Effector memory CD8-positive, alpha-beta T cell (primary cell): ENCODE results near the gene OSR1.
"Not testable (repeated sequence)": the region's sequence is repeated elsewhere in the genome, so short reads cannot be mapped to it uniquely, and the experiment has no call there.

Experiments
- ATAC-seq: fragments of 150-1000 bp; cut with Tn5 transposase; replicated peaks from 2 replicates; pipeline ENCODE4 v1.10.0; 2021; ENCODE audit warnings: mild to moderate bottlenecking, moderate library complexity
- DNase-seq, 3 experiments: peaks; one replicate each; pipeline ENCODE4 v3.0.0; 2021
- H3K27ac Mint-ChIP-seq, 2 donors: one replicate each; pipeline ENCODE4 v1.8.0; 2022; ENCODE audit warnings: mild to moderate bottlenecking in 2 of 2, mixed read lengths in 2 of 2, moderate library complexity in 2 of 2
- H3K27me3 Mint-ChIP-seq, 2 donors: one replicate each; pipeline ENCODE4 v1.8.0; 2022; ENCODE audit warnings: mixed read lengths in 2 of 2
- H3K36me3 Mint-ChIP-seq: one replicate; pipeline ENCODE4 v1.8.0; 2022; ENCODE audit warnings: mild to moderate bottlenecking, moderate library complexity, mixed read lengths; ENCODE audit not compliant: insufficient read depth
- H3K4me1 Mint-ChIP-seq, 2 donors: one replicate each; pipeline ENCODE4 v1.8.0; 2022; ENCODE audit warnings: low read depth in 2 of 2, mixed read lengths in 2 of 2
- H3K4me3 Mint-ChIP-seq, 2 donors: one replicate each; pipeline ENCODE4 v1.8.0; 2022; ENCODE audit warnings: mild to moderate bottlenecking in 2 of 2, mixed read lengths in 2 of 2, moderate library complexity in 2 of 2
- H3K9me3 Mint-ChIP-seq, 2 donors: one replicate each; pipeline ENCODE4 v1.8.0; 2022; ENCODE audit warnings: mixed read lengths in 2 of 2
- total RNA-seq, 9 experiments: gene quantifications; one replicate each; lab custom pipeline; 2026; lab: John Stamatoyannopoulos, UW

The OSR1 gene
- total RNA-seq = 0 to 0.25 (median 0) reads per million in 9 experiments

DNA sequence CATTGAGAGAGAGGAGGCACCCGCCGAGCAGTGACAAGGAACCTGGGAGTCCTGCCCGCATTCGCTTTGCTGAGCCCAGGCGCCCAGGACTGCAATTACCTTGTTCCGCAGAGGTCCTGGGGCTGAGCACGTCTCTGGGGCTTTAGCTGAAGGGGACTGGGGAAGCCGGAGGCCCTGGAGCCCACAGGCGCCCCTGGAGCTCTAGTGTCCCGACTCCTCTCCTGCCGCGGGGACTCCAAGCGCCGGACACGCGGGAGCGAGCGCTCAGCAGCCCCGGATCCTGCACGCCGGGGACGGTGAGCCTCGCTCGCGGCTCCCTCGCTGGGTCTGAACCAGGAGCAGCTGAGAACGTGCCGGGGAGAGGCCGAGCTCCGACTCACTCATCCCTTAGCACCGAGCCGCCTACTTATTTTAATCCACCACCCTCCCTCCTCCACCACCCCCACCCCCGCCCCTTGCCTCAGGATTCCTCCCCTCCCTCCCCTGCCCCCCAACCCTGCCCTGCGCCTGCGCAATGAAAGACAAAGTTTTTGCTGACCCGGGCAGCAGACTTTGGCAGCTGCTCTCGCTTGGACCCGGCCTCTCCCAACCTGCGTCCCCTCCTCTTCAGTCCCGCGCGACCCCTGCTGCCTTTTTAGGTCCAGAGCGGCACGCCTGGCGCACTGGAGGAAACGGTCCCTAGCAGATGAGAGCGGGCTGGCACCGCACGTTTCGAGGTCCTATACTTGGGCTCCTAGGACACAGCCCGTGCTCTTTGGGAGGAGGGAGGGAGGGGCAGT lies at the start of gene OSR1:
OSR1 (minus strand) TSS at position 382 of the 779 bp plus-strand sequence. CDS start 4,818 bp downstream, outside the sequence.
- Mint-ChIP-seq H3K4me3 (peak within 1 kb of the TSS; percentile 63 to 78), H3K4me1 (peaks cover 34 to 46% of the 10 kb centered on the region in 2 donors), H3K9me3 (no peaks in the 10 kb centered on the region), H3K27ac (no peak within 1 kb of the TSS), H3K36me3 (peaks cover 30% of the 10 kb centered on the region), H3K27me3 (peaks cover 63 to 88% of the 10 kb centered on the region in 2 donors)
- ATAC-seq = peak; percentile 23
- DNase-seq = no peak

- ATAC-seq (no peak), DNase-seq (no peak)
- H3K9me3 Mint-ChIP-seq = no peaks in the 10 kb centered on the region
- no peaks in the 10 kb centered on the region for H3K36me3 Mint-ChIP-seq
- H3K4me3 Mint-ChIP-seq = no peak overlapping the region
- H3K27me3 Mint-ChIP-seq = peaks cover 15 to 43% of the 10 kb centered on the region in 2 donors
- no peak overlapping the region for H3K27ac Mint-ChIP-seq
- H3K4me1 Mint-ChIP-seq = no peaks in the 10 kb centered on the region
These were observed 45.4 kb upstream of the OSR1 start for GRCh38 chr2:19403785-19404184.

DNA sequence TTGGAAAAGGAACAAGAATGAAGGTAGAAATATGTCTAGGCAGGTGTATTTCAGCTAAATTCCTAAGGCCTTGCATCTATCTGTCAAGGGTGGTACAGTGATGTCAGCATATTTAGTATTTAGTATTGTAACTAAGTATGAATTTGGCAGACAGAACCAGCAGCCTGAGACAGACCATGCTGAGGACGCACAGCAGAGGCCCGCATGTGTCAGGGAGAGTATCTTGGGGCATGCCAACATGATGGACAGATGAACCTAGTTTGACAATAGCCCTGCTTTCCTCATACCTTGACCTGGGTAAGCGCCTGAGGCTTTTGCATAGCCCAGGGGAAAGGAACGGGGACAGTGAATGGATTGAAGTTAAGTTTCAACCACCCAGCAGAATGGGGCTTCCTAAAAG lies 33.8 kb upstream of the OSR1 start:
- no peak for ATAC-seq
- Mint-ChIP-seq H3K36me3 (peaks cover 3% of the 10 kb centered on the region), H3K4me1 (no peaks in the 10 kb centered on the region), H3K27ac (no peak overlapping the region), H3K27me3 (peaks cover 34 to 61% of the 10 kb centered on the region in 2 donors), H3K9me3 (no peaks in the 10 kb centered on the region), H3K4me3 (no peak overlapping the region)
- DNase-seq = no peak

GRCh38 chr2:19389469-19389868 lies 31.0 kb upstream of the OSR1 start:
- H3K4me3 Mint-ChIP-seq, H3K36me3 Mint-ChIP-seq, ATAC-seq, DNase-seq, H3K27ac Mint-ChIP-seq, H3K4me1 Mint-ChIP-seq, H3K9me3 Mint-ChIP-seq: not testable (repeated sequence)
- H3K27me3 Mint-ChIP-seq = peaks cover 41 to 68% of the 10 kb centered on the region in 2 donors

- no peaks in the 10 kb centered on the region for H3K4me1 Mint-ChIP-seq
These were observed 22.1 kb upstream of the OSR1 start for GRCh38 chr2:19380532-19380931.

DNA sequence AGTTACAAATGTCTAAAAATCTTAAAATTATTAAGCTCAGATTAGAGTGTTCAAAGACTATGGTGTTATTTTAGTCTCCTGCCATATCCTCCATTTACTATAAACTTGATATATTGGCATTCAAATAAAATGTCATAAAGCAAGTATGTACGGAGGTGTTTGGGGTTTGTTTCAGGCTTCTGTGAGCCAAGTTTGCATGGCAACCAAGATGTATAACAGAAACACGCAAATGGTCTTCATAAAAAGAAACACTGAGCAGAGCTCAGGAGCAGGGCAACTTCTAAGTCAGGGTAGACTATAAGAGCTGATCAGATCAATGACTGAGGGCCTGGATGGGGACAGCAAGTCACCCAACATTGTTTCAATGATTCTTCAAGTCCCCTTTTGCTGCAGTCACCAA lies 20.5 kb upstream of the OSR1 start:
- H3K36me3 Mint-ChIP-seq = no peaks in the 10 kb centered on the region
- H3K4me1 Mint-ChIP-seq = no peaks in the 10 kb centered on the region
- ATAC-seq (no peak), DNase-seq (no peak)
- peaks cover 45 to 54% of the 10 kb centered on the region in 2 donors for H3K27me3 Mint-ChIP-seq
- no peak overlapping the region for H3K27ac Mint-ChIP-seq
- H3K9me3 Mint-ChIP-seq = no peaks in the 10 kb centered on the region
- H3K4me3 Mint-ChIP-seq = no peak overlapping the region

More at GRCh38 chr2:19380532-19380931, 22.1 kb upstream of the OSR1 start:
- no peaks in the 10 kb centered on the region for H3K36me3 Mint-ChIP-seq
- ATAC-seq (no peak), DNase-seq (no peak)
- no peak overlapping the region for H3K4me3 Mint-ChIP-seq
- H3K9me3 Mint-ChIP-seq = no peaks in the 10 kb centered on the region
- peaks cover 48 to 57% of the 10 kb centered on the region in 2 donors for H3K27me3 Mint-ChIP-seq
- no peak overlapping the region for H3K27ac Mint-ChIP-seq

DNA sequence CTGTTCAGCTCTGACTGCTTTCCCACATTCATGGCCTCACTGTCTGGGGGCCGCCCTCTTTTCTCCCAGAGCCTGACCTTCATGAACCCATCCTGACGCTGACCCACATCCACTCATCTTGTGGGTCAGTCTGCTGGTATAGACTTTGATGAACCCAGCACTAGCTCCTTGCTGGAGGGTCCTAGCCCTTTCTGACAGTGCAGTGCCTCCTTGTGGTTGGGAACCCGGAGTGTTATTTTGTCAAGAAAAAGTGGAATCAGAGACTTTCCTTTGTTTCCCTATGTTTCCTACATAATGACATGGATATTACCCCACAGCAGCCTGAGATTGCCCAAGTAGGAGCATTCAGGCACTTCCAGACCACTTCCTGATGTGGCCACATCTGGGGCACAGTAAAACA lies 19.3 kb upstream of the OSR1 start:
- Mint-ChIP-seq H3K27ac (no peak overlapping the region), H3K9me3 (no peaks in the 10 kb centered on the region), H3K4me3 (no peak overlapping the region), H3K36me3 (no peaks in the 10 kb centered on the region), H3K27me3 (peaks cover 48 to 54% of the 10 kb centered on the region in 2 donors), H3K4me1 (no peaks in the 10 kb centered on the region)
- DNase-seq = no peak
- ATAC-seq = no peak

- DNase-seq (no peak), ATAC-seq (no peak)
- Mint-ChIP-seq H3K36me3 (no peaks in the 10 kb centered on the region), H3K4me1 (no peaks in the 10 kb centered on the region), H3K27me3 (peaks cover 46 to 49% of the 10 kb centered on the region in 2 donors), H3K9me3 (no peaks in the 10 kb centered on the region), H3K27ac (no peak overlapping the region), H3K4me3 (no peak overlapping the region)
These were observed 14.9 kb upstream of the OSR1 start for GRCh38 chr2:19373352-19373751.

GRCh38 chr2:19371996-19372582 lies 13.7 kb upstream of the OSR1 start:
- H3K4me1 Mint-ChIP-seq = no peaks in the 10 kb centered on the region
- peaks cover 36 to 37% of the 10 kb centered on the region in 2 donors for H3K27me3 Mint-ChIP-seq
- H3K27ac Mint-ChIP-seq = no peak overlapping the region
- DNase-seq (no peak), ATAC-seq (no peak)
- no peaks in the 10 kb centered on the region for H3K9me3 Mint-ChIP-seq
- H3K4me3 Mint-ChIP-seq = no peak overlapping the region
- no peaks in the 10 kb centered on the region for H3K36me3 Mint-ChIP-seq

DNA sequence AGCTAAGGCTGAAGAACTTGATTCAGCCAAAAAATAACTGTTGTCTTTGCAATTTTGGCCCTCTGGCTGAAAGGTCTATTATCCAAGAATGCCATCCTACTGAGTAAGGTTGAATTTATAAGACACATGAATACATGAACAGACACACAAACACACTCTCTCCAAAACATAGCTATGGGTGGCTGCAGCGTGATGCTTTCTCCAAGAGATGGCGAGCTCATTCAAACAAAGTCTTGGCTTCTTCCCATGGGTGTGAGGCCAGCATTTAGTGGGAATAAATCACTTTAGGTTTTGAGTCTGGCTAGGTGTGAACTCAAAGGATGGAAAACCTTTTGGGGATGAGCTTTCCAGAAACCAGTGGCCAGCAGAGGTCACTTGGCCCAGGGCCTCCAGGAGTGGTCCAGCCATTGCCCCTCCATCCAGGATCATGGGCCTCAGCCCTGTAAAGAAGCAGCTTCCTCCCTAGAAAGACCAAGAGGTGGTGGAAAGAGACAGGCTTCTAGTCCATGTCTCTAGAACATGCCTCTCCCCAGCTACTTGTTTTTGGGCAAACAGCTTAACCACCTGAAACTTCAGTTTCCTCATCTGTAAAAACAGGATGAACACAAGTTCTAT lies 11.0 kb upstream of the OSR1 start:
- peaks cover 27 to 33% of the 10 kb centered on the region in 2 donors for H3K27me3 Mint-ChIP-seq
- H3K36me3 Mint-ChIP-seq = no peaks in the 10 kb centered on the region
- H3K9me3 Mint-ChIP-seq = no peaks in the 10 kb centered on the region
- no peak overlapping the region for H3K27ac Mint-ChIP-seq
- ATAC-seq (no peak), DNase-seq (no peak)
- no peak overlapping the region for H3K4me3 Mint-ChIP-seq
- H3K4me1 Mint-ChIP-seq = peaks cover 0 to 2% of the 10 kb centered on the region in 2 donors

DNA sequence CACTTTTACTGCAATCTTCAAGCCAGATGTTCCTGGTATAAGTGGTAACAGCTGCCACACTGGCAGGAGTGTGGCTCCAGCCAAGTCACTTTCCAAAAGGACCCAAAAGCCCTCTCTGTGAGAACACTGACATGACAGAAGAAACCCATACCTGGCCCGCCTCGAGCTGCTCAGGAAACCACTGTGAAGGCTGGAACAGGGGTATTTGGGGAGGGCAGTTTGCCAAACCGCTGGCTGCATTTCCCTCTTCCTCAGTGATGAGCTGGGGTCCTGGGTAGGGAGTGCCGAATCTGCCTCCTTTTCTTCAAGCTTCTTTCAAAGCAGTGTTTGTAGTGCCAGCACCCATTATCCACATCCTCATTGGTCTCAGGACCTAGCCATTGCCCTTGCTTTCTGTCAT lies 10.3 kb upstream of the OSR1 start:
- Mint-ChIP-seq H3K36me3 (no peaks in the 10 kb centered on the region), H3K27ac (no peak overlapping the region), H3K27me3 (peaks cover 20 to 29% of the 10 kb centered on the region in 2 donors), H3K4me1 (peaks cover under 1 to 6% of the 10 kb centered on the region in 2 donors), H3K4me3 (no peak overlapping the region), H3K9me3 (no peaks in the 10 kb centered on the region)
- no peak for DNase-seq
- ATAC-seq = no peak

DNA sequence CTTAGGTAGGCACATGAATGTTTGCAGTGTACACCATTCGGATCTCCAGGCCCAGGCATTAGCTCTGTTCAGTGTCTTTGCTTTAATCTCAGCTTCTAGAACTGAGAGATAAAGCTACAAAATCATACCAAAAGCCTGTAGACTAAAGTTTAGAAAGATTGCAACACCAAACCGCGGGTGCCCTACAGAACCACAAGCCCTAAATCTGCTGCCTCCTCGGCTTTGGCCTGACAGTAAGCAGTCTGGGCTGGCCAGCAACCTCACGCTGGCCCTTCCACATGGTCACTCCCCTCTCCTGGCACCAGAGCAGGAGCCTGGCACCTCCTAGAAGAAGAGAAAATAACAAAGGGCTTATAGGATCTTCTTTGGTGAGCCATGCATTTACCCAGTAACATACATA lies 8.9 kb upstream of the OSR1 start:
- ATAC-seq (no peak), DNase-seq (no peak)
- Mint-ChIP-seq H3K27ac (peak overlapping the region in 1 of 2 donors; percentile 7), H3K27me3 (peaks cover 7 to 18% of the 10 kb centered on the region in 2 donors), H3K4me3 (no peak overlapping the region), H3K4me1 (peaks cover 12 to 20% of the 10 kb centered on the region in 2 donors), H3K9me3 (no peaks in the 10 kb centered on the region), H3K36me3 (no peaks in the 10 kb centered on the region)

DNA sequence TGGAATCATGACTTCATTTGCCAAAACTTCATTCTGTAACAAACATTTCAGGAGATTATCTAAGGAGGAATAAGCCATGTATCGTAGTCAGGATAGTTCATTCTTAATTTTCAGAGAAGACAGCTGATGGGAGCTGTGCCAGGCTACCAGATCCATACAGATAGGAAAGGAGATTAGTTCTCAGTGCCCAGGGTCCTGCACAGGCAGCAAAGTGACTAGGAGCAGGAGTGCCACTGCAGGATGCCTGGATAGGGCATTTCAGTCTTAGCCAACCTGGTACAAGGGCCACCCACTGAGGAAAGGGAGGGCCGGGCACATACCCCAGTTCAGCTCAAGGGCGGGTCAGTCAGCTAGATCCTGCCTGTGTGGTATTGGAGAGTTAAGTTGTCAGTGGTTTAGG lies 6.7 kb upstream of the OSR1 start:
- DNase-seq = no peak
- H3K36me3 Mint-ChIP-seq = peaks cover 15% of the 10 kb centered on the region
- peaks cover 10 to 21% of the 10 kb centered on the region in 2 donors for H3K27me3 Mint-ChIP-seq
- ATAC-seq = no peak
- H3K27ac Mint-ChIP-seq = peak overlapping the region in 1 of 2 donors; percentile 3
- peaks cover 18 to 35% of the 10 kb centered on the region in 2 donors for H3K4me1 Mint-ChIP-seq
- no peak overlapping the region for H3K4me3 Mint-ChIP-seq
- no peaks in the 10 kb centered on the region for H3K9me3 Mint-ChIP-seq
